Smooth muscle cell (in vitro differentiated cells): ENCODE data around the gene TMEM212. TPM values are rescaled to one million over a fixed set of nuclear protein-coding genes. Genes with fewer than 3 reads are reported as not detected.
A peak's percentile ranks its signal among the peaks of the same experiment; 100 is the strongest.

Source experiments
- DNase-seq: peaks from one replicate; lab custom pipeline; 2025; ENCODE audit not compliant: unreplicated experiment; lab: John Stamatoyannopoulos, UW
- H2AFZ ChIP-seq: fragments of 200-600 bp; sonication (generic); 2 replicates; pipeline ENCODE4 v1.6.0; 2016; ENCODE audit warnings: antibody characterized with exemption, low read depth, mild to moderate bottlenecking
- H3F3A ChIP-seq: fragments of 200-600 bp; sonication (generic); 2 replicates; pipeline ENCODE4 v1.6.0; 2017; ENCODE audit warnings: antibody characterized with exemption, low read depth
- H3K27ac ChIP-seq: fragments of 200-600 bp; sonication (generic); 2 replicates; pipeline ENCODE4 v1.5.1; 2016; ENCODE audit warnings: low read depth, mild to moderate bottlenecking
- H3K27me3 ChIP-seq: fragments of 200-600 bp; sonication (generic); 2 replicates; pipeline ENCODE4 v1.6.1; 2016; ENCODE audit warnings: low read depth, mild to moderate bottlenecking
- H3K36me3 ChIP-seq: fragments of 200-600 bp; sonication (generic); 2 replicates; pipeline ENCODE4 v1.5.1; 2016; ENCODE audit warnings: low read depth
- H3K4me1 ChIP-seq: fragments of 200-600 bp; sonication (generic); 2 replicates; pipeline ENCODE4 v1.5.1; 2016; ENCODE audit warnings: low read depth
- H3K4me2 ChIP-seq: fragments of 200-600 bp; sonication (generic); 2 replicates; pipeline ENCODE4 v1.6.0; 2016; ENCODE audit warnings: mild to moderate bottlenecking
- H3K4me3 ChIP-seq: fragments of 200-600 bp; sonication (generic); 2 replicates; pipeline ENCODE4 v1.5.1; 2016; ENCODE audit warnings: mild to moderate bottlenecking
- H3K79me2 ChIP-seq: fragments of 200-600 bp; sonication (generic); 2 replicates; pipeline ENCODE4 v1.6.0; 2016; ENCODE audit warnings: low read depth, mild to moderate bottlenecking
- H3K9ac ChIP-seq: fragments of 200-600 bp; sonication (generic); 2 replicates; pipeline ENCODE4 v1.6.0; 2016; ENCODE audit warnings: low read depth
- H3K9me3 ChIP-seq: fragments of 200-600 bp; sonication (generic); replicated peaks from 2 replicates; pipeline ENCODE4 v1.5.1; 2016; ENCODE audit warnings: low read depth
- H4K20me1 ChIP-seq: fragments of 200-600 bp; sonication (generic); 2 replicates; pipeline ENCODE4 v1.6.0; 2016; ENCODE audit warnings: low read depth
- CTCF ChIP-seq: fragments of 200-600 bp; sonication (generic); IDR thresholded peaks from 2 replicates; pipeline ENCODE4 v1.5.1; 2017; ENCODE audit warnings: borderline replicate concordance, mild to moderate bottlenecking, antibody characterized with exemption; ENCODE audit not compliant: insufficient read depth, poor library complexity, severe bottlenecking
- WGBS: methylation state at CpG from one replicate; pipeline ENCODE4 v1.1.7; 2016; ENCODE audit warnings: low lambda C conversion rate; 5-methylcytosine and 5-hydroxymethylcytosine counted together
- polyA plus RNA-seq: library from polyadenylated mRNA; unstranded; fragments of >200 nt; fragmentation: Nextera tagmentation; extraction: Ambion mirVana; gene quantifications from 2 replicates; pipeline ENCODE4 v1.2.1, GENCODE V29; 2016
- total RNA-seq: library from RNA; depleted of rRNA; stranded (reverse); fragments of >200 nt; gene quantifications from 2 replicates; pipeline ENCODE4 v1.2.3, GENCODE V29; 2014

Gene TMEM212
- total and polyA plus RNA-seq, 2 experiments from 2014 or later, result not detected

- H3K9ac ChIP-seq, result no peak overlapping the region
- no peaks in the 10 kb centered on the region for H3K9me3 ChIP-seq
- peak overlapping the region; percentile 28 for H2AFZ ChIP-seq
- H3K36me3 ChIP-seq, result no peaks in the 10 kb centered on the region
- peaks cover 10% of the 10 kb centered on the region for H3K4me1 ChIP-seq
- no peaks in the 10 kb centered on the region for H3K27me3 ChIP-seq
- peak overlapping the region; percentile 8 for H3K27ac ChIP-seq
- H3K4me3 ChIP-seq, result no peak overlapping the region
- no peak for TF ChIP-seq CTCF
- DNase-seq, result no peak
- H3F3A ChIP-seq, result peaks cover 4% of the 10 kb centered on the region
- peak overlapping the region; percentile 49 for H3K4me2 ChIP-seq
- H3K79me2 ChIP-seq, result no peaks in the 10 kb centered on the region
- H4K20me1 ChIP-seq, result no peaks in the 10 kb centered on the region
- WGBS, result 53% methylated on average over 11 of the region's 11 CpGs
Measured at GRCh38 chr3:171862993-171863521, 19.9 kb downstream of the TMEM212 start.

- H4K20me1 ChIP-seq, result no peaks in the 10 kb centered on the region
- no peak overlapping the region for H2AFZ ChIP-seq
- no peak overlapping the region for H3K9ac ChIP-seq
- no peaks in the 10 kb centered on the region for H3K79me2 ChIP-seq
- H3K27me3 ChIP-seq, result no peaks in the 10 kb centered on the region
- peaks cover 4% of the 10 kb centered on the region for H3F3A ChIP-seq
- no peaks in the 10 kb centered on the region for H3K36me3 ChIP-seq
- TF ChIP-seq CTCF, result no peak
- no peaks in the 10 kb centered on the region for H3K9me3 ChIP-seq
- 90% methylated on average over 3 of the region's 3 CpGs for WGBS
- DNase-seq, result no peak
- peaks cover 10% of the 10 kb centered on the region for H3K4me1 ChIP-seq
- H3K4me3 ChIP-seq, result no peak overlapping the region
- H3K27ac ChIP-seq, result no peak overlapping the region
- H3K4me2 ChIP-seq, result no peak overlapping the region
Measured at GRCh38 chr3:171863920-171864319, 20.8 kb downstream of the TMEM212 start.

GRCh38 chr3:171865191-171865865, 22.2 kb downstream of the TMEM212 start:
- H3K36me3 ChIP-seq, result no peaks in the 10 kb centered on the region
- H3K4me3 ChIP-seq, result no peak overlapping the region
- no peak overlapping the region for H3K9ac ChIP-seq
- H3K27me3 ChIP-seq, result no peaks in the 10 kb centered on the region
- no peaks in the 10 kb centered on the region for H4K20me1 ChIP-seq
- peaks cover 10% of the 10 kb centered on the region for H3K4me1 ChIP-seq
- H3K79me2 ChIP-seq, result no peaks in the 10 kb centered on the region
- 62% methylated on average over 5 of the region's 5 CpGs for WGBS
- peaks cover 1% of the 10 kb centered on the region for H3F3A ChIP-seq
- H3K4me2 ChIP-seq, result no peak overlapping the region
- no peaks in the 10 kb centered on the region for H3K9me3 ChIP-seq
- DNase-seq, result no peak
- H2AFZ ChIP-seq, result no peak overlapping the region
- peak overlapping the region; percentile 4 for H3K27ac ChIP-seq
- no peak for TF ChIP-seq CTCF

- Histone ChIP-seq H3K9me3 (no peaks in the 10 kb centered on the region), H3K4me2 (no peak overlapping the region), H3F3A (peaks cover 13% of the 10 kb centered on the region), H3K36me3 (no peaks in the 10 kb centered on the region), H3K9ac (no peak overlapping the region), H2AFZ (no peak overlapping the region), H3K79me2 (no peaks in the 10 kb centered on the region), H3K4me3 (no peak overlapping the region), H3K27ac (no peak overlapping the region), H3K27me3 (no peaks in the 10 kb centered on the region), H3K4me1 (peaks cover 7% of the 10 kb centered on the region), H4K20me1 (no peaks in the 10 kb centered on the region)
- DNase-seq, result no peak
- WGBS, result 79% methylated on average over 5 of the region's 5 CpGs
- TF ChIP-seq CTCF, result peak; percentile 52
Measured at GRCh38 chr3:171867981-171868380, 24.8 kb downstream of the TMEM212 start.
